MCF 10A (cell line): Measurements from ENCODE around the gene VSTM4. TPM values are rescaled to one million over a fixed set of nuclear protein-coding genes. Genes with fewer than 3 reads are reported as not detected.

Experiments used
- BruUV-seq: library from RNA; stranded (reverse); fragments of 400-500 nt; replicated peaks from 2 replicates; lab custom pipeline; 2021; lab: Mats Ljungman, UMichigan
- CTCF ChIA-PET: fragments of 300-600 bp; sonication (Branson Sonifier 250); formaldehyde crosslinking; extraction: SDS; loops from one replicate; lab custom pipeline; 2021; ENCODE audit warnings: antibody characterized with exemption, inconsistent platforms; lab: Yijun Ruan, JAX
- POLR2A ChIA-PET: fragments of 300-600, 350-650 bp; sonication (Branson Sonifier 250); formaldehyde crosslinking; extraction: SDS; loops from one replicate; lab custom pipeline; 2020; ENCODE audit warnings: antibody characterized with exemption, inconsistent platforms; lab: Yijun Ruan, JAX
- DNase-seq: peaks from one replicate; pipeline ENCODE4 v3.0.0-alpha.2; 2018; ENCODE audit not compliant: unreplicated experiment
- H3K27ac Mint-ChIP-seq: one replicate; pipeline ENCODE4 v1.8.0; 2022; ENCODE audit warnings: mild to moderate bottlenecking, low read depth, mixed read lengths; ENCODE audit not compliant: unreplicated experiment
- H3K27me3 Mint-ChIP-seq: one replicate; pipeline ENCODE4 v1.8.0; 2022; ENCODE audit warnings: mixed read lengths; ENCODE audit not compliant: insufficient read depth, unreplicated experiment
- H3K36me3 Mint-ChIP-seq: one replicate; pipeline ENCODE4 v1.8.0; 2022; ENCODE audit warnings: mild to moderate bottlenecking, moderate library complexity, mixed read lengths; ENCODE audit not compliant: insufficient read depth, unreplicated experiment
- H3K4me1 Mint-ChIP-seq: one replicate; pipeline ENCODE4 v1.8.0; 2022; ENCODE audit warnings: mixed read lengths; ENCODE audit not compliant: insufficient read depth, unreplicated experiment
- H3K4me3 Mint-ChIP-seq: one replicate; pipeline ENCODE4 v1.8.0; 2022; ENCODE audit warnings: mild to moderate bottlenecking, moderate library complexity, mixed read lengths; ENCODE audit not compliant: unreplicated experiment
- H3K9me3 Mint-ChIP-seq: one replicate; pipeline ENCODE4 v1.8.0; 2022; ENCODE audit warnings: mixed read lengths; ENCODE audit not compliant: unreplicated experiment
- CTCF ChIP-seq: fragments of 200-600 bp; IDR thresholded peaks from one replicate; pipeline ENCODE4 v1.8.0; 2022; ENCODE audit warnings: antibody characterized with exemption, mild to moderate bottlenecking; ENCODE audit not compliant: unreplicated experiment
- intact Hi-C: fragments of 100-400 bp; cut with micrococcal nuclease; formaldehyde crosslinking; loops from 2 replicates; pipeline ENCODE4 v1.14.1; 2022
- total RNA-seq: library from RNA; stranded (reverse); gene quantifications from 2 replicates; pipeline ENCODE4 v1.2.3, GENCODE V29; 2022

VSTM4 gene
- total RNA-seq, 1 experiment from 2014 or later = not detected

- peaks cover 50% of the 10 kb centered on the region for H3K27me3 Mint-ChIP-seq
- TF ChIP-seq CTCF = no peak
- intact Hi-C loops = no loop called here
- H3K27ac Mint-ChIP-seq = no peak overlapping the region
- BruUV-seq = no TSS peak
- H3K4me1 Mint-ChIP-seq = no peaks in the 10 kb centered on the region
- no peak overlapping the region for H3K4me3 Mint-ChIP-seq
- peaks cover 8% of the 10 kb centered on the region for H3K9me3 Mint-ChIP-seq
- CTCF ChIA-PET = interaction anchor here (0.7 to 1.1 kb wide), 3 partner anchors 12 to 107 kb away, joined by 3 to 6 read pairs (median 5); no protein-coding TSS in a partner anchor
- POLR2A ChIA-PET = no interaction called here
- H3K36me3 Mint-ChIP-seq = no peaks in the 10 kb centered on the region
- DNase-seq = no peak
Observed at GRCh38 chr10:49149881-49150280, 34.6 kb upstream of the VSTM4 start.

GRCh38 chr10:49144058-49144720 lies 28.9 kb upstream of the VSTM4 start:
- Mint-ChIP-seq H3K4me3 (no peak overlapping the region), H3K27ac (no peak overlapping the region), H3K9me3 (peaks cover 8% of the 10 kb centered on the region), H3K27me3 (peaks cover 14% of the 10 kb centered on the region), H3K4me1 (no peaks in the 10 kb centered on the region), H3K36me3 (no peaks in the 10 kb centered on the region)
- CTCF ChIA-PET = interaction anchor here (0.7 to 0.9 kb wide), 2 partner anchors 13 to 98 kb away, joined by 3 to 4 read pairs; no protein-coding TSS in a partner anchor
- no TSS peak for BruUV-seq
- no peak for TF ChIP-seq CTCF
- DNase-seq = no peak
- intact Hi-C loops = no loop called here
- POLR2A ChIA-PET = no interaction called here

GRCh38 chr10:49143249-49143648 lies 27.9 kb upstream of the VSTM4 start:
- intact Hi-C loops = no loop called here
- ChIA-PET POLR2A (no interaction called here), CTCF (interaction anchor here (0.7 to 0.9 kb wide), 2 partner anchors 12 to 97 kb away, joined by 3 to 4 read pairs; no protein-coding TSS in a partner anchor)
- Mint-ChIP-seq H3K36me3 (no peaks in the 10 kb centered on the region), H3K4me1 (no peaks in the 10 kb centered on the region), H3K27me3 (peaks cover 14% of the 10 kb centered on the region), H3K4me3 (no peak overlapping the region), H3K27ac (no peak overlapping the region), H3K9me3 (peaks cover 4% of the 10 kb centered on the region)
- no TSS peak for BruUV-seq
- DNase-seq = no peak
- no peak for TF ChIP-seq CTCF

GRCh38 chr10:49141541-49142332 lies 26.4 kb upstream of the VSTM4 start:
- no peak overlapping the region for H3K4me3 Mint-ChIP-seq
- no peak for TF ChIP-seq CTCF
- H3K27me3 Mint-ChIP-seq = peaks cover 14% of the 10 kb centered on the region
- no peak for DNase-seq
- H3K36me3 Mint-ChIP-seq = no peaks in the 10 kb centered on the region
- no TSS peak for BruUV-seq
- ChIA-PET CTCF (interaction anchor here (1.4 kb wide), 1 partner anchor 483 kb away, joined by 4 read pairs; no protein-coding TSS in a partner anchor), POLR2A (no interaction called here)
- intact Hi-C loops = no loop called here
- H3K4me1 Mint-ChIP-seq = no peaks in the 10 kb centered on the region
- no peaks in the 10 kb centered on the region for H3K9me3 Mint-ChIP-seq
- no peak overlapping the region for H3K27ac Mint-ChIP-seq
